ENCODE results near the gene PSTPIP1.

PSTPIP1 gene

DNA sequence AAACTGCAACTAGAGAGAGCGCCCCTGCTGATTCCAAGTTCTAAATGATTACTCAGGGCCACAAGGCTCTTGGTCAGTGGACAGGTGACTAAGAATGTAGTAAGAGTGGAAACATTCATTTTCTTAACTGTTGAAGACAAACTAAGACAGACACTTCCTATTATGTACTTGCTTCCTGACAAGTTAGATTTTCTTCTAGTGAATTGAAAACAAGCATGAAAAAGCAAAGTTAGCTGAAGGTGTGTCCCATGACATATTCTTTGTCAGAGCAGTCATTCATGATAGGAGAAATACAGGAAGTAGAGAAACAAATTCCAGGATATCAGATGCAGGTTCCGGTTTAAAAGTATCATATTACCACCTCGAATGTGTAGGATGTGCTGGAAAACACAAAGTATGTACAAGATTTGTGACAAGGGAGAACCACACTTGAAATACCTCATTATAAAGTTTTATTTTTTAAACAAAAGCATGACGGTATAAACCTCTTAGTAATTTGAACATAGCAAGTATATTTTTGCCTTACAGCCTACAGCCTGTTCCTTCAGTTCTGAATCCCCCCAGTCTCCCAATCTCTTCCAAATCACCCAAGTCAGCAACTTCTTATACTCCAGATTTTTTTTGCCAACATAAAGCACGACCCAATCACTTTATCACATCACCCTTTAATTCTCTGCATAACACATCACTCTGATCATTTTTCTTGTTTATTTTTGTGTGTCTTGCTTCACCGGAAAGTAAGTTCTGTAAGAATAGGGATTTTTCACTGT is 69.8 kb downstream of the PSTPIP1 start:
- H3K4me3 ChIP-seq (ENCODE audit: low read length): no peak overlapping the region
- H3K23ac ChIP-seq (ENCODE audit: low read length): no peak overlapping the region
- H3K27ac ChIP-seq (ENCODE audit: low read depth, low read length): no peak overlapping the region
- H3K4ac ChIP-seq (ENCODE audit: low read depth, low read length): no peak overlapping the region
- H4K5ac ChIP-seq (ENCODE audit: low read length): no peak overlapping the region
- H2BK15ac ChIP-seq (replicated peaks; ENCODE audit: low read depth): no peak overlapping the region
- H3K27me3 ChIP-seq (ENCODE audit: insufficient read depth, low read length, poor library complexity): no peaks in the 10 kb centered on the region
- peaks cover 15% of the 10 kb centered on the region for H3K79me2 ChIP-seq (ENCODE audit: control insufficient read depth, insufficient read depth, low read length)
- no peak overlapping the region for H4K8ac ChIP-seq (ENCODE audit: low read depth, low read length)
- WGBS (ENCODE audit: extremely low coverage, insufficient coverage, low lambda C conversion rate): 100% methylated on average over 1 of the region's 6 CpGs
- no peaks in the 10 kb centered on the region for H3K36me3 ChIP-seq (ENCODE audit: control insufficient read depth, insufficient read depth, low read length)
- no peak overlapping the region for H3K56ac ChIP-seq (ENCODE audit: low read length)
- no peak overlapping the region for H2BK5ac ChIP-seq (ENCODE audit: low read length)
- no peak overlapping the region for H3K18ac ChIP-seq (ENCODE audit: low read length)
- H3K4me1 ChIP-seq (ENCODE audit: control insufficient read depth, low read depth, low read length): peaks cover 2% of the 10 kb centered on the region
- no peak overlapping the region for H2AK5ac ChIP-seq (ENCODE audit: low read length)
- H2BK120ac ChIP-seq (ENCODE audit: low read depth, low read length): no peak overlapping the region
- no peak overlapping the region for H3K4me2 ChIP-seq (ENCODE audit: low read length)
- H3K79me1 ChIP-seq (ENCODE audit: low read length): peaks cover 15% of the 10 kb centered on the region
- no peak for DNase-seq
- no peak overlapping the region for H3K9ac ChIP-seq (ENCODE audit: low read length)

DNA sequence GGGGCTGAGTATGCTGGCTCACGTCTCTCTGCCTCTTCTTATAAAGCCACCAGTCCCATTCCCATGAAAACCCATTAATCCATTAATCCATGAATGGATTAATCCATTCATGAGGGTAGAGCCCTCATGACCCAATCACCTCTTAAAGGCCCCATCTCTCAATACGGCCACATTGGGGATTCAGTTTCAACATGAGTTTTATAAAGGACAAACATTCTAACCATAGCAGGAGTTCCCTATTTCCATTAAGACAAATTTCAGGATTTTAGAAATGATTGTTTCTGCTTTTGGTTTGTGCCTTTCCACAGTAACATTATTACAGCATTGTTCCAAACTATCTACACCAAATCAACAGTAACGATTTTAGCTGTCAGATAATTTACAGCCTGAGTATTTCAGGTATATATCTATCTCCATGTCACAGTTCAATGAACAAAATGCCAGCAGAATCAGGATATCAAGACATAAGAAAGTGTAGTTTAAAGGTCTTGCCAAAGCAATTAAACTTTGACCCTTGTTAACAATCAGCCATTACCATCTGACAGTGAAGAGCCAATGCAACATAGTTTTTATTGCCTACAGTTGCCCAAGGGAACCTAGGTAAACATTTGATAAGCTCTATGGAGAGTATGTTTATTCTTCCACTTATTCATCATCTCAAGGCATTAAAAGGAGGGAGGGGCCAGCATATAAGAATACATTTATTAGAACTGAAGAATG is 72.2 kb downstream of the PSTPIP1 start:
- H2AK5ac ChIP-seq (ENCODE audit: low read length): no peak overlapping the region
- H3K4me2 ChIP-seq (ENCODE audit: low read length): no peak overlapping the region
- no peak overlapping the region for H4K8ac ChIP-seq (ENCODE audit: low read depth, low read length)
- no peak overlapping the region for H3K23ac ChIP-seq (ENCODE audit: low read length)
- no CpG with 5 or more reads among the region's 3 CpGs for WGBS (ENCODE audit: extremely low coverage, insufficient coverage, low lambda C conversion rate)
- H3K9ac ChIP-seq (ENCODE audit: low read length): no peak overlapping the region
- no peak overlapping the region for H3K4ac ChIP-seq (ENCODE audit: low read depth, low read length)
- no peak overlapping the region for H3K4me3 ChIP-seq (ENCODE audit: low read length)
- H2BK120ac ChIP-seq (ENCODE audit: low read depth, low read length): no peak overlapping the region
- no peaks in the 10 kb centered on the region for H3K36me3 ChIP-seq (ENCODE audit: control insufficient read depth, insufficient read depth, low read length)
- H3K56ac ChIP-seq (ENCODE audit: low read length): no peak overlapping the region
- H3K4me1 ChIP-seq (ENCODE audit: control insufficient read depth, low read depth, low read length): peaks cover 3% of the 10 kb centered on the region
- no peak overlapping the region for H2BK15ac ChIP-seq (replicated peaks; ENCODE audit: low read depth)
- H3K27ac ChIP-seq (ENCODE audit: low read depth, low read length): no peak overlapping the region
- no peak overlapping the region for H3K18ac ChIP-seq (ENCODE audit: low read length)
- DNase-seq: no peak
- H3K79me1 ChIP-seq (ENCODE audit: low read length): peaks cover 13% of the 10 kb centered on the region
- H3K79me2 ChIP-seq (ENCODE audit: control insufficient read depth, insufficient read depth, low read length): peaks cover 16% of the 10 kb centered on the region
- H2BK5ac ChIP-seq (ENCODE audit: low read length): no peak overlapping the region
- H3K27me3 ChIP-seq (ENCODE audit: insufficient read depth, low read length, poor library complexity): no peaks in the 10 kb centered on the region
- H4K5ac ChIP-seq (ENCODE audit: low read length): no peak overlapping the region

- no peak overlapping the region for H3K9ac ChIP-seq (ENCODE audit: low read length)
- no peak overlapping the region for H4K8ac ChIP-seq (ENCODE audit: low read depth, low read length)
- H2AK5ac ChIP-seq (ENCODE audit: low read length): no peak overlapping the region
- no CpG with 5 or more reads among the region's 3 CpGs for WGBS (ENCODE audit: extremely low coverage, insufficient coverage, low lambda C conversion rate)
- no peak overlapping the region for H3K56ac ChIP-seq (ENCODE audit: low read length)
- H3K27ac ChIP-seq (ENCODE audit: low read depth, low read length): no peak overlapping the region
- no peak overlapping the region for H3K4me2 ChIP-seq (ENCODE audit: low read length)
- H4K5ac ChIP-seq (ENCODE audit: low read length): no peak overlapping the region
- H3K36me3 ChIP-seq (ENCODE audit: control insufficient read depth, insufficient read depth, low read length): no peaks in the 10 kb centered on the region
- no peak overlapping the region for H2BK15ac ChIP-seq (replicated peaks; ENCODE audit: low read depth)
- H2BK5ac ChIP-seq (ENCODE audit: low read length): no peak overlapping the region
- no peak overlapping the region for H3K4me3 ChIP-seq (ENCODE audit: low read length)
- H3K27me3 ChIP-seq (ENCODE audit: insufficient read depth, low read length, poor library complexity): no peaks in the 10 kb centered on the region
- no peak overlapping the region for H3K23ac ChIP-seq (ENCODE audit: low read length)
- H3K4me1 ChIP-seq (ENCODE audit: control insufficient read depth, low read depth, low read length): peaks cover 3% of the 10 kb centered on the region
- H3K79me2 ChIP-seq (ENCODE audit: control insufficient read depth, insufficient read depth, low read length): peaks cover 16% of the 10 kb centered on the region
- H3K79me1 ChIP-seq (ENCODE audit: low read length): peaks cover 13% of the 10 kb centered on the region
- DNase-seq: no peak
- H2BK120ac ChIP-seq (ENCODE audit: low read depth, low read length): no peak overlapping the region
- H3K4ac ChIP-seq (ENCODE audit: low read depth, low read length): no peak overlapping the region
- no peak overlapping the region for H3K18ac ChIP-seq (ENCODE audit: low read length)
These were observed 72.9 kb downstream of the PSTPIP1 start for GRCh38 chr15:77067691-77068367.

GRCh38 chr15:77068633-77069032 is 73.7 kb downstream of the PSTPIP1 start:
- WGBS (ENCODE audit: extremely low coverage, insufficient coverage, low lambda C conversion rate): no CpG with 5 or more reads among the region's 7 CpGs
- H3K18ac ChIP-seq (ENCODE audit: low read length): no peak overlapping the region
- H3K79me1 ChIP-seq (ENCODE audit: low read length): peaks cover 13% of the 10 kb centered on the region
- H3K36me3 ChIP-seq (ENCODE audit: control insufficient read depth, insufficient read depth, low read length): no peaks in the 10 kb centered on the region
- no peak overlapping the region for H2AK5ac ChIP-seq (ENCODE audit: low read length)
- no peak overlapping the region for H3K56ac ChIP-seq (ENCODE audit: low read length)
- H4K5ac ChIP-seq (ENCODE audit: low read length): no peak overlapping the region
- no peak overlapping the region for H2BK5ac ChIP-seq (ENCODE audit: low read length)
- peaks cover 3% of the 10 kb centered on the region for H3K4me1 ChIP-seq (ENCODE audit: control insufficient read depth, low read depth, low read length)
- H3K79me2 ChIP-seq (ENCODE audit: control insufficient read depth, insufficient read depth, low read length): peaks cover 16% of the 10 kb centered on the region
- H2BK15ac ChIP-seq (replicated peaks; ENCODE audit: low read depth): no peak overlapping the region
- no peaks in the 10 kb centered on the region for H3K27me3 ChIP-seq (ENCODE audit: insufficient read depth, low read length, poor library complexity)
- H3K4me2 ChIP-seq (ENCODE audit: low read length): no peak overlapping the region
- H2BK120ac ChIP-seq (ENCODE audit: low read depth, low read length): no peak overlapping the region
- no peak overlapping the region for H3K9ac ChIP-seq (ENCODE audit: low read length)
- H4K8ac ChIP-seq (ENCODE audit: low read depth, low read length): no peak overlapping the region
- H3K23ac ChIP-seq (ENCODE audit: low read length): no peak overlapping the region
- no peak overlapping the region for H3K4me3 ChIP-seq (ENCODE audit: low read length)
- no peak for DNase-seq
- H3K27ac ChIP-seq (ENCODE audit: low read depth, low read length): no peak overlapping the region
- H3K4ac ChIP-seq (ENCODE audit: low read depth, low read length): no peak overlapping the region

- Histone ChIP-seq H2BK5ac (ENCODE audit: low read length) (no peak overlapping the region), H3K4ac (ENCODE audit: low read depth, low read length) (no peak overlapping the region), H3K36me3 (ENCODE audit: control insufficient read depth, insufficient read depth, low read length) (no peaks in the 10 kb centered on the region), H3K27ac (ENCODE audit: low read depth, low read length) (no peak overlapping the region), H2BK120ac (ENCODE audit: low read depth, low read length) (no peak overlapping the region), H4K8ac (ENCODE audit: low read depth, low read length) (no peak overlapping the region), H3K9ac (ENCODE audit: low read length) (peak overlapping the region; percentile 88), H3K27me3 (ENCODE audit: insufficient read depth, low read length, poor library complexity) (no peaks in the 10 kb centered on the region), H3K4me1 (ENCODE audit: control insufficient read depth, low read depth, low read length) (peaks cover 3% of the 10 kb centered on the region), H3K4me2 (ENCODE audit: low read length) (peak overlapping the region; percentile 34), H4K5ac (ENCODE audit: low read length) (no peak overlapping the region), H3K23ac (ENCODE audit: low read length) (no peak overlapping the region), H3K18ac (ENCODE audit: low read length) (no peak overlapping the region), H2AK5ac (ENCODE audit: low read length) (no peak overlapping the region), H2BK15ac (replicated peaks; ENCODE audit: low read depth) (no peak overlapping the region), H3K79me1 (ENCODE audit: low read length) (peaks cover 11% of the 10 kb centered on the region), H3K4me3 (ENCODE audit: low read length) (no peak overlapping the region), H3K79me2 (ENCODE audit: control insufficient read depth, insufficient read depth, low read length) (peaks cover 16% of the 10 kb centered on the region), H3K56ac (ENCODE audit: low read length) (peak overlapping the region; percentile 97)
- no peak for DNase-seq
- WGBS (ENCODE audit: extremely low coverage, insufficient coverage, low lambda C conversion rate): no CpG with 5 or more reads among the region's 13 CpGs
These were observed 74.7 kb downstream of the PSTPIP1 start for GRCh38 chr15:77069521-77070121.

Data from mesendoderm (in vitro differentiated cells).